ENCODE measurements around the gene RTF2.
"Not testable (repeated sequence)": the region's sequence is repeated elsewhere in the genome, so short reads cannot be mapped to it uniquely, and the experiment has no call there.

Gene RTF2

DNA sequence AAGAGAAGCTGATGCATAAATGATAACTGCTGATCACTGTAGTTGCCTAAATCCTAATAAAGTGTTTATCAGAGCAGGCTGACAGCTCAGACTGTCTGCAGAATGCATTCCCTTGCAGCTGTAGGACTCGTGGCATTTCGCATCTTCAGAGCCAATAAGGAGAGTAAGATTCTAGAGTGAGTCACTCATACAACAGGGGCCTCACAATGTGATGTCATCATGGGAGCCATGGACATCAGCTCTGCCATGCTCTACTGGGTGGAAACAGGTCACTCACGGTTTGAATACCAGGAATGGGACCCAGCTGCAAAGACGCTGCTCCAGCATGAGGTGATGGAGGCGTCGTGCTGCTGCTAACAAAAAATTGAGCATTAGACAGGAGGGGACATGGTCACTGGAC lies 72.0 kb downstream of the RTF2 start:
- DNase-seq (ENCODE audit: low read depth in 2 of 2, low spot score in 1 of 2) = no peak

DNA sequence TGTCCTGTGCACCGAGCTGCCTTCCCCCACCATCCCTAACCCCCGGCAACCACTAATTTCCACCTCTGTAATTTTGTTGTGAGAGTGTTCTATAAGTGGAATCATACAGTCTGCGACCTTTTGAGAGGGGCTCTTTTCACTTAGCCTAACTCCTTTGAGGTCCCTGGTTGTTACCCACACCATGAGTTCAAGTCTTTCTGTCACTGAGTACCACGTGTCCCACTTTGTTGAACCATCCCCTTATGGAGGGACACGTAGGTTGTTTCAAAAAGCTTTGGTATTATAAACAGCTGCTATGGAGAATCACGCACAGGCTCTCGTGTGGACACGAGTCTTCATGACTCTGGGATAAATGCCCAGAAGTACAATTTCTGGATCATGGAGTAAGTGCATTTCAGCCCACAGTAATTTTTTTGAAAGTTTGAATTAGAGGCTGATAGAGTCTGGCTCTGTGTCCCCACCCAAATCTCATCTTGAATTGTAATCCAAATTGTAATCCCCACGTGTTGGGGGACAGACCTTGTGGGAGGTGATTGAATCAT lies 74.1 kb downstream of the RTF2 start:
- DNase-seq (ENCODE audit: low read depth in 2 of 2, low spot score in 1 of 2) = no peak

DNA sequence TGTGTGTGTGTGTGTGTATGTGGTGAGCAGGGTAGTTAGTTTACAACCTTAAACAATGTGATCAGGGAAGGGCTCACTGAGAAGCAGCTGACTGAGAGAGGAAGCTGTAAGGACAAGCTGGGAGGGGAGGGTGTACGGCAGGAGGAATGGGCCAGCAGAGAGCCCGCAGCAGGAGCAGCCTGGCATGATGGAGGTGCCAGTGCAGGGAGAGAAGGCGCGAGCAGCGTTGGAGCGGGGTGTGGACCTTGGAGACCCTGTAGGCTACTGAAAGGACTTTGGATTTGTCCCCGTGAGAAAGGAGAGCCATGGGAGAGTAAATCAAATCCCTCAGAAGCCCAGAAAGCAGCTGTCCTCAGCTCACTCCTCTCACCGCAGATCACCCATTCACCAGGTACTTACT lies 83.1 kb downstream of the RTF2 start:
- no peak for DNase-seq (ENCODE audit: low read depth in 2 of 2, low spot score in 1 of 2)

DNA sequence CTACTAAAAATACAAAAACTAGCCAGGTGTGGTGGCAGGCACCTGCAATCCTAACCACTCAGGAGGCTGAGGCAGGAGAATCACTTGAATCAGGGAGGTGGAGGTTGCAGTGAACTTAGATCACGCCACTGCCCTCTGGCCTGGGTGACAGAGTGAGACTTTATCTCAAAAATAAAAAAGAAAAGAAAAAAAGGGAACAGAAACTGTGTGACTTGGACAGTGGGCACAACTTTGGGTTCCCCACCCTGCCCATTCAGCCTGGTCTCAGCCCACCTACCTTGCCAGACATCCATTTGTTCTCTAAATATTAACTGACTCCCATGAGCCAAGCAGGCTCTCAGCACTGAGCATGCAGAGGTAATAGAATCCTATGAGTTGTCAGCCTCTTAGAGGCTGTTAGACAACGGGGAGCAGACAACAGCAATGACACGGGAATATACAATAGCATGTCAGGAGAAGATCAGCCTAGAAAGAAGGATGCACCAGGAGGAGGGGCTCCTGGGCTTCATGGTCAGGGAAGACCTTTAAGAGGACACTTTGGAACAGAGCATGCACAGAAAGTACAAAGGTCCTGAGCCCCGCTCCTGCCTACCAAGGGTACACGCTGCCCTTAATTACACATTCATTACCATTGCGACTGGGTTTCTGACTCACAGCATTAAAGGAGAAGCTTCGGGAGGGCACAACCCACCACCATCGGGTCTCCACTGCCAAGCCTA lies 84.6 kb downstream of the RTF2 start:
- DNase-seq (ENCODE audit: low read depth in 2 of 2, low spot score in 1 of 2) = no peak

DNA sequence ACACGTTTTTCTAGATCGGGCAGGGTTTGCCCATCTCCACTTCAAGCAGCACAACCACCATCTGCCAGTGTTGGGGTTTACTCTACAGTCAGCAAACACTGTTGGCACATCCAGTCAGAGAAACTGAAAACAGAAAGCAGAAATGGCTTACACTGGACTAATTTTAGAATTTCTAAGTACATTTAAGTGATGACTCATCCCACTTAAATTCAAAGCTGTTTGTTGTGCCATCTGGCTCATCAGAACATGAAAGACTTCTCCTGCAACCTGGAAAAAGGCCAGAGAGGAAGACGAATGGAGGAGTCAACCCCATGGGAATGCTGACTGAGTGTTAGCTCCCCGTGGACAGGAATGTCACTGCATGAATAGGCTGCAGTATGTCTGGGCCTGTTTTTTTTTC lies 86.4 kb downstream of the RTF2 start:
- no peak for DNase-seq (ENCODE audit: low read depth in 2 of 2, low spot score in 1 of 2)

DNA sequence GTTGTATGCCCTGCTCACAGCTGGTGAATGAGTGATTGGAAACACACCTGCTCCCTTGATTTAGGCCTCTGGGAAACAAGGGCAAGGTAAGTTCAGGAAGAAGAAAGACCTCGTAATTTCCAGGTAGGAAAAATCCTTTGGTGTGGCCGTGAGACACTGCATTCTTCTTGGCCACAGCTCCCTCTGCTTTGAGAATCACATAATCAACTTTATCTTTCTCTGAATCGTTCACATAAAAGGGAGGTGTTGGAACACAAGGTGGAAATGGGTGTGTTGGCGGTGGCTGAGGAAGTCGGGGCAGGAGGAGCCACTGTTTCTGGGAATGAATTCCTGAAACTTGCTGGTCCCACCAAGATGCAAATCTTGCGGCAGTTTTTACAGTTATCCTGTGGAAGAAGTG lies 90.5 kb downstream of the RTF2 start:
- no peak for DNase-seq (ENCODE audit: low read depth in 2 of 2, low spot score in 1 of 2)

DNA sequence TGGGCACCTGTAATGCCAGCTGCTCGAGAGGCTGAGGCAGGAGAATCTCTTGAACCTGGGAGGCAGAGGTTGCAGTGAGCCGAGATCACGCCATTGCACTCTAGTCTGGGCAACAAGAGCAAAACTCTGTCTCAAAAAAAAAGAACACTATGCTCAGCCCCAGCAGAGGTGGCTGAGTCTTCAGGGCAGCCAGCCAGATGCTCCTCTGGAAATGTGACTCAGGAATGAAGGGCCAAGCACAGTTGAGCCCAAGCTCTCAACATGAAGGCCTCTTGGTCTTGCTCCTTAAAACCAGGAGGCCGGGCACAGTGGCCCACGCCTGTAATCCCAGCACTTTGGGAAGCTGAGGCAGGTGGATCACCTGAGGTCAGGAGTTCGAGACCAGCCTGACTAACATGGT lies 96.1 kb downstream of the RTF2 start:
- not testable (repeated sequence) for DNase-seq (ENCODE audit: low read depth in 2 of 2, low spot score in 1 of 2)

DNA sequence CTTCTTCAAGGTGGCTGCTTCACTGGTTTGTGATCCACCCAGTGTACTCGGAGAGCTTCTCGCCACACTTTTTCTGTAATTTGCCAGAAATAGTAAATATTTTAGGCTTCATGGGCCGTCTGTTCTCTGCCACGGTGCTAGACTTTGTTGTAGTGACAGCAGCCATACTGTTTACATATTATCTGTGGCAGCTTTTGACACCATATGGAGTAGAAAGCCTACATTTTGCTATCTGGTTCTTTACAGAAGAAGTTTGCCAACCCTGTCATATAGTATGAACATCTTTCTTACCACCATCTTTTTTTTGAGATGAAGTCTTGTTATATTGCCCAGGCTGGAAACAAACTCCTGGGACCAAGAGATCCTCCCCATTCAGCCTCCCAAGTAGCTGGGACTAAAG lies 97.1 kb downstream of the RTF2 start:
- no peak for DNase-seq (ENCODE audit: low read depth in 2 of 2, low spot score in 1 of 2)

DNA sequence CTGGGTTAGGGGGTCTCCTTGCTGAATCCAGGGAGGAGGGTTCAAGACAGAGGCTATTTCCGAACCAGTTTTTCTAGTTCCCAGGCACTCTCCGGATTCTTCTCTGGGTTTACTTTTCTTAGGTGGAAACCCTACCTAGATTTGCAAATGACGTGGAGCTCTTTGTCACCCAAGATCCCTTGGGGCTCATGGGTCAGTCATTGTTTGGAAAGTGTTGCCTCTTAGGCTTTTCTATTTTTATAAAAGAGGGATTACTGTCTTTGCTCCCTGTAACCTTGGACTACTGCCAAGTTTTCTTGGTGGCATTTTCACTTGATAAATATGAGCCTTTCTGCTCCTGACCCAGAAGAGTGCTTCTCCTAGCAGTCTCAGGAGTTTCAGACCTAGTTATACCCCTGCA lies 98.2 kb downstream of the RTF2 start:
- no peak for DNase-seq (ENCODE audit: low read depth in 2 of 2, low spot score in 1 of 2)
